ENCODE measurements around the gene SEMA6B.

Gene SEMA6B

DNA sequence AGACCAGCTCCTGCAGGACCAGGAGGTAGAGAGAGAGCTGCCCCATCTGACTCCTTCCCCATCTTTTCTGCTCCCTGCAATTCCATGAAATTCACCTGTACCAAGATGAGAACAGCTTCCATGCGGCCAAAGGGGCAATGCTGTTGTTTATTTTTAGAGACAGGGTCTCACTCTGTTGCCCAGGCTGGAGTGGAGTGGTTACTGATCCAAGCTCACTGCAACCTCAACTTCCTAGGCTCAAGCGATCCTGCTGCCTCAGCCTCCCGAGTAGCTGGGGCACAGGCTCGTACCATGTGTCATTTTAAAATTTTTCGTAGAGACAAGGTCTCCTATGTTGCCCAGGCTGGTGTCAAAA is 37.6 kb downstream of the SEMA6B start:
- H3K4me1 ChIP-seq (ENCODE audit: control insufficient read depth, insufficient read depth, low read length) = peaks cover 39% of the 10 kb centered on the region
- no peak overlapping the region for H3K9ac ChIP-seq (ENCODE audit: low read length in 2 of 2)
- no peaks in the 10 kb centered on the region for H3K27me3 ChIP-seq (ENCODE audit: control insufficient read depth in 1 of 2, insufficient read depth in 2 of 2, low read length in 2 of 2)
- H3K9me3 ChIP-seq (ENCODE audit: control insufficient read depth in 2 of 2, low read length in 2 of 2) = no peaks in the 10 kb centered on the region
- no peak overlapping the region for H3K4me3 ChIP-seq (ENCODE audit: low read length in 2 of 2)
- H3K27ac ChIP-seq (ENCODE audit: low read length) = peak overlapping the region; percentile 64
- H3K36me3 ChIP-seq (ENCODE audit: control insufficient read depth in 2 of 2, insufficient read depth in 2 of 2, low read length in 2 of 2) = no peaks in the 10 kb centered on the region

DNA sequence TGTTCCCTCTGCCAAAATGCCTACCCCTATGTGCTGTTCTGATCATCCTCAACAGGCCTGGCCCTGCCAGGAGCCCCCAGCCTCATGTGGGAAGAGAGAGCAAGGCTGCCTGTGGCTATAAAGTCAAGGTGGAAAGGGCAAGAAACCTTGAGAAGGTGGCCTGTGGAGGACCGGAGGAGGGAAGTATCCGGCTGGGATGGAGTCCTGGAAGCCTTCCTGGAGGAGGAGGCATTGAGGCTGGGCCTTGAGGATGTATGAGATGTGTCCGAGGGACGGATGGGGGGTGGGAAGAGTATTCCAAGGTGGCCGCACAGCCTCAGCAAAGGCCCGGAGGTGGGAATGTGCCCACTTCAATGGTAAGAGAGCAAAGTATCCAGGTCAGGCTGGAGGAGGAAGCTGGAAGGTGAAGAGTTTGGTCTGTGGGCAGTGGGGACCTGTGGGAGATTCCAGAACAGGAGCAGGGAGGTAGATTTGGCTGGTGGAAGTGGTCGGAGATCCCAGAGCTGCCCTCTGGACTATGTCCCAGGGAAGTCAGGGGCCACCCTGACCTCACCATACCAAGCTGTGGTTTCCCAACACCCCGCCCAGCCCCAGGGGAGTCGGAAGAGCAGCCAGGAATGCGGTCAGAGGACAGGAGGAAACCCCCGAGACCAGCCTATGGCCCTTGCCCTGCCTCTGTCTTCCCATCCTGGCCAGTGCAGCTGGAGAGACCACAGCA is 38.2 kb downstream of the SEMA6B start:
- no peaks in the 10 kb centered on the region for H3K36me3 ChIP-seq (ENCODE audit: control insufficient read depth in 2 of 2, insufficient read depth in 2 of 2, low read length in 2 of 2)
- H3K9ac ChIP-seq (ENCODE audit: low read length in 2 of 2) = no peak overlapping the region
- no peak overlapping the region for H3K4me3 ChIP-seq (ENCODE audit: low read length in 2 of 2)
- peak overlapping the region; percentile 64 for H3K27ac ChIP-seq (ENCODE audit: low read length)
- H3K9me3 ChIP-seq (ENCODE audit: control insufficient read depth in 2 of 2, low read length in 2 of 2) = no peaks in the 10 kb centered on the region
- H3K27me3 ChIP-seq (ENCODE audit: control insufficient read depth in 1 of 2, insufficient read depth in 2 of 2, low read length in 2 of 2) = no peaks in the 10 kb centered on the region
- H3K4me1 ChIP-seq (ENCODE audit: control insufficient read depth, insufficient read depth, low read length) = peaks cover 42% of the 10 kb centered on the region

DNA sequence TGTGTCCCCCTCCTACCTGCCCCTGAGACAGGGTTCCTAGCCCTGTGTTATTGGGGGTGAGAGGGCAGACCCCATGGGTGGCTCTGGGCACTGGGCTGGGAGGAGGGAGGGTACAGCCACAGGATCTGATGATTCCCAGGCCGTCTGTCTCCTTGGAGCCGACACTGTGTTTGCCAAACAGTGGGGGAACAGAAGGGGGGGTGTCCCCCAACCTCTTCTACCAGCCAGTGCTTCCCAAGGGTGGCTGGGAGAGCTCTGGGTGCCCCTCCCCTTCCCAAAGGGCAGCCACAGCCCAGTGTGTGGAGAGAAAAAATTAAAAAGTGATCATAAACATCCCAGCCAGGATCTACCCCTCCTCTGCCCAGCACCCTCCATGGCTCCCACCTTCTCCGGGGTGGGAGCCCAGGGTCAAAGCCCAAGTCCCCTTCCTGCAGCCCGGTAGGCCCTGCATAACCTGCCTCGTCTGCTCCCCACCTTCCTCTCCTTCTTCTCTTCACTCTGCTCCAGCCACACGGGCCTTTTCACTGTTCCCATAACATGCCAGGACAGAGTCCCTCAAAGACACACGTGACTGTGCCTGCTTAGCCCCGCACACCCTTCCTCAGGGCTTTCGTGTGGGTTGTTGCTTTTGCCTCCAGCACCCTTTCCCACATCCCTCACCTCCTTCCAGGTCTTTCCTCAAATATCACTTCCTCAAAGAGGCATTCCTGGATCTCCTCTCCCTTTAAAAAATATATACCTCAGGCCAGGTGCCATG is 39.8 kb downstream of the SEMA6B start:
- peak overlapping the region; percentile 100 for H3K27ac ChIP-seq (ENCODE audit: low read length)
- H3K9ac ChIP-seq (ENCODE audit: low read length in 2 of 2) = peak overlapping the region; percentile 87 to 98
- peaks cover 50% of the 10 kb centered on the region for H3K4me1 ChIP-seq (ENCODE audit: control insufficient read depth, insufficient read depth, low read length)
- peak overlapping the region; percentile 33 to 86 for H3K4me3 ChIP-seq (ENCODE audit: low read length in 2 of 2)
- H3K36me3 ChIP-seq (ENCODE audit: control insufficient read depth in 2 of 2, insufficient read depth in 2 of 2, low read length in 2 of 2) = peaks cover 0 to 2% of the 10 kb centered on the region in 2 donors
- H3K27me3 ChIP-seq (ENCODE audit: control insufficient read depth in 1 of 2, insufficient read depth in 2 of 2, low read length in 2 of 2) = no peaks in the 10 kb centered on the region
- no peaks in the 10 kb centered on the region for H3K9me3 ChIP-seq (ENCODE audit: control insufficient read depth in 2 of 2, low read length in 2 of 2)

DNA sequence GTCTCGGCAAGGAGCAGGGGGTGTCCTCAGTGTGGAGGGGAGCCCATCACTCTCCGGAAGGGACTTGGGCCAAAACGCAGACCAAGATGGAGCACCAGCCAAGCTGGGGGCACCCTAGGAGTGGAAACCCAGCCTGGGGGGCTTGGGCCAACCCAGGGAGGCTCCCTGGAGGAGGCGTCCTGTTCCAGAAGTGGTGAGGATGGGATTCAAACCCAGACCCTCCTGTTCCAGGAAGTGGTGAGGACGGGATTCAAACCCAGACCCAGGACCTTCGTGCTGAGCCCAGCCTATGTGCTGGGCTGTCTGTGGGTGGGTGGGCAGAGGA is 40.4 kb downstream of the SEMA6B start:
- H3K4me3 ChIP-seq (ENCODE audit: low read length in 2 of 2) = peak overlapping the region; percentile 33 to 86
- peak overlapping the region; percentile 87 to 98 for H3K9ac ChIP-seq (ENCODE audit: low read length in 2 of 2)
- H3K4me1 ChIP-seq (ENCODE audit: control insufficient read depth, insufficient read depth, low read length) = peaks cover 50% of the 10 kb centered on the region
- H3K36me3 ChIP-seq (ENCODE audit: control insufficient read depth in 2 of 2, insufficient read depth in 2 of 2, low read length in 2 of 2) = peaks cover 0 to 2% of the 10 kb centered on the region in 2 donors
- H3K27ac ChIP-seq (ENCODE audit: low read length) = peak overlapping the region; percentile 100
- no peaks in the 10 kb centered on the region for H3K27me3 ChIP-seq (ENCODE audit: control insufficient read depth in 1 of 2, insufficient read depth in 2 of 2, low read length in 2 of 2)
- no peaks in the 10 kb centered on the region for H3K9me3 ChIP-seq (ENCODE audit: control insufficient read depth in 2 of 2, low read length in 2 of 2)

- Histone ChIP-seq H3K4me1 (ENCODE audit: control insufficient read depth, insufficient read depth, low read length) (peaks cover 52% of the 10 kb centered on the region), H3K27ac (ENCODE audit: low read length) (peak within 1 kb of the TSS; percentile 100), H3K27me3 (ENCODE audit: control insufficient read depth in 1 of 2, insufficient read depth in 2 of 2, low read length in 2 of 2) (no peaks in the 10 kb centered on the region), H3K4me3 (ENCODE audit: low read length in 2 of 2) (peak within 1 kb of the TSS; percentile 86 to 91), H3K9ac (ENCODE audit: low read length in 2 of 2) (peak within 1 kb of the TSS; percentile 94 to 98), H3K9me3 (ENCODE audit: control insufficient read depth in 2 of 2, low read length in 2 of 2) (no peaks in the 10 kb centered on the region), H3K36me3 (ENCODE audit: control insufficient read depth in 2 of 2, insufficient read depth in 2 of 2, low read length in 2 of 2) (peaks cover 4 to 5% of the 10 kb centered on the region in 2 donors)
These were observed 40.9 kb downstream of the SEMA6B start, which contains the start of gene PLIN4 for GRCh38 chr19:4518345-4519171. Gene PLIN4 (minus strand): TSS chr19:4518486. CDS start chr19:4518272, 214 bp downstream.

GRCh38 chr19:4517451-4518057 is 41.9 kb downstream of the SEMA6B start:
- H3K36me3 ChIP-seq (ENCODE audit: control insufficient read depth in 2 of 2, insufficient read depth in 2 of 2, low read length in 2 of 2) = peaks cover 11 to 12% of the 10 kb centered on the region in 2 donors
- peak overlapping the region; percentile 94 to 98 for H3K9ac ChIP-seq (ENCODE audit: low read length in 2 of 2)
- peak overlapping the region; percentile 86 to 91 for H3K4me3 ChIP-seq (ENCODE audit: low read length in 2 of 2)
- no peaks in the 10 kb centered on the region for H3K27me3 ChIP-seq (ENCODE audit: control insufficient read depth in 1 of 2, insufficient read depth in 2 of 2, low read length in 2 of 2)
- no peaks in the 10 kb centered on the region for H3K9me3 ChIP-seq (ENCODE audit: control insufficient read depth in 2 of 2, low read length in 2 of 2)
- H3K4me1 ChIP-seq (ENCODE audit: control insufficient read depth, insufficient read depth, low read length) = peaks cover 51% of the 10 kb centered on the region
- H3K27ac ChIP-seq (ENCODE audit: low read length) = peak overlapping the region; percentile 100

DNA sequence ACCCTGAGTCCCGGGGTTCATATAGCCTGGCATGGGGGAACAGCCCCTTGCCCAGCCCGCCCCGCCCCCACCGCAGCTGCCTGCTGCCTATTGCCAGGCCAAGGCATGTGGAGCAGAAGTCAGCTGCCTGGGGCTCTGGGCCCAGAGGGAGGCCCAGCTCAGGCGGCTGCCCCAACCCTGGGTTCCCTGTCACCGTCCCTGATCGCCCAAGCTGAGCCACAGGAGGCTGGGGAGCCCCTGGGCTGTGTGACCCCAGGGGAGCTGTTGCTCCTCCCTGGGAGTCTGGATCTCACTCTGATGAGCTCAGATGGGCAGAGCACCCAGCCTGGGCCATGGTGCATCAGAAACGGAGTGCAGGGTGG is 42.6 kb downstream of the SEMA6B start:
- no peaks in the 10 kb centered on the region for H3K9me3 ChIP-seq (ENCODE audit: control insufficient read depth in 2 of 2, low read length in 2 of 2)
- H3K9ac ChIP-seq (ENCODE audit: low read length in 2 of 2) = peak overlapping the region; percentile 94 to 98
- H3K36me3 ChIP-seq (ENCODE audit: control insufficient read depth in 2 of 2, insufficient read depth in 2 of 2, low read length in 2 of 2) = peaks cover 17% of the 10 kb centered on the region in 2 donors
- peak overlapping the region; percentile 100 for H3K27ac ChIP-seq (ENCODE audit: low read length)
- H3K4me3 ChIP-seq (ENCODE audit: low read length in 2 of 2) = peak overlapping the region; percentile 86 to 91
- no peaks in the 10 kb centered on the region for H3K27me3 ChIP-seq (ENCODE audit: control insufficient read depth in 1 of 2, insufficient read depth in 2 of 2, low read length in 2 of 2)
- H3K4me1 ChIP-seq (ENCODE audit: control insufficient read depth, insufficient read depth, low read length) = peaks cover 50% of the 10 kb centered on the region

GRCh38 chr19:4516199-4516938 is 43.1 kb downstream of the SEMA6B start:
- Histone ChIP-seq H3K27me3 (ENCODE audit: control insufficient read depth in 1 of 2, insufficient read depth in 2 of 2, low read length in 2 of 2) (no peaks in the 10 kb centered on the region), H3K27ac (ENCODE audit: low read length) (peak overlapping the region; percentile 100), H3K9me3 (ENCODE audit: control insufficient read depth in 2 of 2, low read length in 2 of 2) (no peaks in the 10 kb centered on the region), H3K36me3 (ENCODE audit: control insufficient read depth in 2 of 2, insufficient read depth in 2 of 2, low read length in 2 of 2) (peaks cover 17 to 23% of the 10 kb centered on the region in 2 donors), H3K4me3 (ENCODE audit: low read length in 2 of 2) (peak overlapping the region; percentile 52 to 86), H3K4me1 (ENCODE audit: control insufficient read depth, insufficient read depth, low read length) (peaks cover 45% of the 10 kb centered on the region), H3K9ac (ENCODE audit: low read length in 2 of 2) (peak overlapping the region; percentile 42 to 98)

GRCh38 chr19:4515732-4516131 is 43.8 kb downstream of the SEMA6B start:
- no peaks in the 10 kb centered on the region for H3K9me3 ChIP-seq (ENCODE audit: control insufficient read depth in 2 of 2, low read length in 2 of 2)
- no peak overlapping the region for H3K4me3 ChIP-seq (ENCODE audit: low read length in 2 of 2)
- peaks cover 17 to 26% of the 10 kb centered on the region in 2 donors for H3K36me3 ChIP-seq (ENCODE audit: control insufficient read depth in 2 of 2, insufficient read depth in 2 of 2, low read length in 2 of 2)
- peaks cover 42% of the 10 kb centered on the region for H3K4me1 ChIP-seq (ENCODE audit: control insufficient read depth, insufficient read depth, low read length)
- peak overlapping the region in 1 of 2 donors; percentile 33 for H3K9ac ChIP-seq (ENCODE audit: low read length in 2 of 2)
- no peaks in the 10 kb centered on the region for H3K27me3 ChIP-seq (ENCODE audit: control insufficient read depth in 1 of 2, insufficient read depth in 2 of 2, low read length in 2 of 2)
- peak overlapping the region; percentile 41 for H3K27ac ChIP-seq (ENCODE audit: low read length)

DNA sequence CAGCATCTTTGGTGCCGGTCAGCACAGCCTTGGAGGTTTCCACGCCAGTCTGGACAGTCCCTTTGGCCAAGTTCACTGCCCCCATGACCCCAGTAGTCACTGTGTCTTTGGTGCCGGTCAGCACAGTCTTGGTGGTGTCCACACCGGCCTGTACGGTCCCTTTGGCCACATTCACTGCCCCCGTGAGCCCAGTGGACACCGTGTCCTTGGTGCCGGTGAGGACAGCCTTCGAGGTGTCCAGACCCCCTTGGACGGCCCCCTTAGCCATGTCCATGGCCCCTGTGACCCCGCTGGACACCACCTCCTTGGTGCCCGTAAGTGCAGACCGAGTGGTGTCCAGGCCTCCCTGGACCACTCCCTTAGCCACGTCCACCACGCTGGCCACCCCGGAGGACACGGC is 46.2 kb downstream of the SEMA6B start:
- H3K4me3 ChIP-seq (ENCODE audit: low read length in 2 of 2) = no peak overlapping the region
- peak overlapping the region; percentile 11 for H3K27ac ChIP-seq (ENCODE audit: low read length)
- H3K4me1 ChIP-seq (ENCODE audit: control insufficient read depth, insufficient read depth, low read length) = peaks cover 33% of the 10 kb centered on the region
- H3K9ac ChIP-seq (ENCODE audit: low read length in 2 of 2) = no peak overlapping the region
- no peaks in the 10 kb centered on the region for H3K9me3 ChIP-seq (ENCODE audit: control insufficient read depth in 2 of 2, low read length in 2 of 2)
- no peaks in the 10 kb centered on the region for H3K27me3 ChIP-seq (ENCODE audit: control insufficient read depth in 1 of 2, insufficient read depth in 2 of 2, low read length in 2 of 2)
- H3K36me3 ChIP-seq (ENCODE audit: control insufficient read depth in 2 of 2, insufficient read depth in 2 of 2, low read length in 2 of 2) = peaks cover 17 to 36% of the 10 kb centered on the region in 2 donors
